SH-SY5Y (cell line): Measurements from ENCODE around the gene L3MBTL1.

Source experiments
- GATA2 ChIP-seq: IDR thresholded peaks from 2 replicates; pipeline ENCODE4 v1.6.1; 2011; ENCODE audit warnings: mild to moderate bottlenecking, low read depth, low read length
- GATA3 ChIP-seq: IDR thresholded peaks from 2 replicates; pipeline ENCODE4 v1.6.1; 2011; ENCODE audit warnings: low read depth, mild to moderate bottlenecking, low read length, moderate library complexity

DNA sequence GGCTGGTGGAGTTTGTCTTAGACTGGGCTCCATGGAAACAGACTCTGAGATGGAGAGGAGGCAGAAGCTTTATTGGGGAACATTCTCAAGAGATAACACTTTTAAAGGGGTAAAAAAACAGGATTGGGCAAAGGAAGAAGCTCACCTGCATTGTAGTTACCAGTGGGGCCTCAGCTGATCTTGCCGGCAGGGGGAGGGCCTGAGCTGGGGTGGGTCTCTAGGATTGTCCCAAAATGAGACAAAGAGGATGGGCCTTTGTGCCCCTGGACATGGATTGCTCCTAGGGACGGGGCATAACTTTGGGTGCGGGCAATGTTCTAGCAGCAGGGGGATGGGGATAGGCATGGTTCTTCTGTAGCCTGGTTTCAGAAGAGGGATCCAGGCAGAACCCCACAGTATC, 63.8 kb downstream of the L3MBTL1 start:
- TF ChIP-seq GATA3 (no peak), GATA2 (no peak)
